AG04450 (cell line): ENCODE results near the gene GORASP1. TPM values are rescaled to one million over a fixed set of nuclear protein-coding genes. Genes with fewer than 3 reads are reported as not detected.

Experiments
- CTCF ChIA-PET: fragments of 300-600, 350-600 bp; formaldehyde crosslinking; extraction: SDS; loops from one replicate; lab custom pipeline; 2022; ENCODE audit warnings: antibody characterized with exemption, inconsistent platforms; lab: Charles Lee
- POLR2A ChIA-PET: fragments of 350-600 bp; formaldehyde crosslinking; extraction: SDS; loops from one replicate; lab custom pipeline; 2021; ENCODE audit warnings: antibody characterized with exemption, inconsistent platforms; lab: Yijun Ruan, JAX
- DNase-seq: peaks from one replicate; pipeline ENCODE4 v3.0.0-alpha.2; 2011; ENCODE audit warnings: low read depth, low spot score
- H3K27ac ChIP-seq: one replicate; pipeline ENCODE4 v1.5.1; 2012; ENCODE audit warnings: low read depth, low read length, control low read depth
- H3K27me3 ChIP-seq: one replicate; pipeline ENCODE4 v1.6.0; 2012; ENCODE audit warnings: low read length; ENCODE audit not compliant: control insufficient read depth, insufficient read depth
- H3K4me3 ChIP-seq: 2 replicates; pipeline ENCODE4 v1.5.1; 2011; ENCODE audit warnings: mild to moderate bottlenecking, low read depth, low read length, control low read depth
- H3K9me3 ChIP-seq: 2 replicates; pipeline ENCODE4 v1.5.1; 2012; ENCODE audit warnings: low read length; ENCODE audit not compliant: control insufficient read depth, insufficient read depth
- polyA plus RNA-seq: library from polyadenylated mRNA; depleted of rRNA; stranded (reverse); fragments of >200 nt; gene quantifications from 2 replicates; pipeline ENCODE4 v1.2.3, GENCODE V29; 2011
- TF ChIP-seq, protein P1 (sequence below): IDR thresholded peaks from 2 replicates; pipeline ENCODE4 v1.5.1; 2011; ENCODE audit warnings: low read depth, low read length, control low read depth, inconsistent platforms

GORASP1 gene
- polyA plus RNA-seq, 1 experiment = 43.7 TPM

DNA sequence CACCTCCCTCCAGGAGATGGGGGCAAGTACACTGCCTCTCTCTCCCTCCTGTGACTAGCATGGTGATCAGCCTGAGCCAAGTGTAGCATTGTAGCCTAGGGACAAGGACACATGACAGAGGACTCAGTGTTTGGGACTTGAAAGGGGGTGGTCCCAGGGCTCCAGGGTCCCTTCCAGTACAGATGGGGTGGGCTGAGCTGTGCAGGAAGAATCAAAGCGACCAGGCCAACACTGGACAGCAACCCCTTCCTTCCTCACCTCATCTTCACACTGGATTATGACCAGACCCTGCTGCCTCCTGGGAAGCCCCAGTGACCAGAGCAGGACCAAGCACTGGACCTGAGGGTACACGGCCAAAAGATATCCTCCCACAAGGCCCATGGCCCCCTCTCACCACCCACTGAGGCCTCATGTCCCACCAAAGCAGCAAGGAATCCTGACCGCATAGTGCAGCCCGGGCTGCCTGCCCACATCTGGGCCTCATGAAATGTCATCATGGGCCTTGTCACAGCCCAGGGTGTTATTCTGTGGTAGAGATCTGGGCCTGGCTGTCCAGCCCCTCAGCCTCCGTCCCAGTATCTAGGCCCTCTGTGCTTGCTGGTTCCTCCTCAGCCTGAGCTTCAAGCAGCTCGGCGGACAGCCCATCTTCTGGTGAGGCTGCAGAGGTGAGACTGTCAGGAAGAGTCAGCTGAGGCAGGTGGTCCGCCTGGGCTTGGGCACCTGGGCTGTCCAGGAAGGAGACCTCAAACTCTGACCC lies 9.5 kb downstream of the GORASP1 start:
- ChIA-PET POLR2A (no interaction called here), CTCF (interaction anchor here (1.1 kb wide), 1 partner anchor 190 kb away, joined by 4 read pairs; no protein-coding TSS in a partner anchor)
- H3K27ac ChIP-seq = no peak overlapping the region
- no peak overlapping the region for H3K4me3 ChIP-seq
- no peak for DNase-seq
- no peaks in the 10 kb centered on the region for H3K9me3 ChIP-seq
- H3K27me3 ChIP-seq = no peaks in the 10 kb centered on the region
- TF ChIP-seq, protein P1, sequence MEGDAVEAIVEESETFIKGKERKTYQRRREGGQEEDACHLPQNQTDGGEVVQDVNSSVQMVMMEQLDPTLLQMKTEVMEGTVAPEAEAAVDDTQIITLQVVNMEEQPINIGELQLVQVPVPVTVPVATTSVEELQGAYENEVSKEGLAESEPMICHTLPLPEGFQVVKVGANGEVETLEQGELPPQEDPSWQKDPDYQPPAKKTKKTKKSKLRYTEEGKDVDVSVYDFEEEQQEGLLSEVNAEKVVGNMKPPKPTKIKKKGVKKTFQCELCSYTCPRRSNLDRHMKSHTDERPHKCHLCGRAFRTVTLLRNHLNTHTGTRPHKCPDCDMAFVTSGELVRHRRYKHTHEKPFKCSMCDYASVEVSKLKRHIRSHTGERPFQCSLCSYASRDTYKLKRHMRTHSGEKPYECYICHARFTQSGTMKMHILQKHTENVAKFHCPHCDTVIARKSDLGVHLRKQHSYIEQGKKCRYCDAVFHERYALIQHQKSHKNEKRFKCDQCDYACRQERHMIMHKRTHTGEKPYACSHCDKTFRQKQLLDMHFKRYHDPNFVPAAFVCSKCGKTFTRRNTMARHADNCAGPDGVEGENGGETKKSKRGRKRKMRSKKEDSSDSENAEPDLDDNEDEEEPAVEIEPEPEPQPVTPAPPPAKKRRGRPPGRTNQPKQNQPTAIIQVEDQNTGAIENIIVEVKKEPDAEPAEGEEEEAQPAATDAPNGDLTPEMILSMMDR = no peak

GRCh38 chr3:39096775-39097174 lies 10.7 kb downstream of the GORASP1 start:
- CTCF ChIA-PET = interaction anchor here (0.8 to 1.1 kb wide), 2 partner anchors 192 to 195 kb away, joined by 4 read pairs; no protein-coding TSS in a partner anchor
- TF ChIP-seq, protein P1 = no peak

GRCh38 chr3:39095778-39096177 lies 11.6 kb downstream of the GORASP1 start:
- DNase-seq = no peak
- Histone ChIP-seq H3K27ac (no peak overlapping the region), H3K27me3 (no peaks in the 10 kb centered on the region), H3K9me3 (no peaks in the 10 kb centered on the region), H3K4me3 (no peak overlapping the region)
- ChIA-PET POLR2A (no interaction called here), CTCF (no interaction called here)
- TF ChIP-seq, protein P1 = no peak

More at GRCh38 chr3:39096775-39097174, 10.7 kb downstream of the GORASP1 start:
- Histone ChIP-seq H3K27me3 (no peaks in the 10 kb centered on the region), H3K27ac (no peak overlapping the region), H3K4me3 (no peak overlapping the region), H3K9me3 (no peaks in the 10 kb centered on the region)
- POLR2A ChIA-PET = no interaction called here
- no peak for DNase-seq

- H3K27ac ChIP-seq = no peak overlapping the region
- no peak for DNase-seq
- TF ChIP-seq, protein P1 = no peak
- no peaks in the 10 kb centered on the region for H3K9me3 ChIP-seq
- ChIA-PET CTCF (interaction anchor here (4.3 kb wide), 1 partner anchor 194 kb away, joined by 18 read pairs; no protein-coding TSS in a partner anchor), POLR2A (no interaction called here)
- no peak overlapping the region for H3K4me3 ChIP-seq
- no peaks in the 10 kb centered on the region for H3K27me3 ChIP-seq
These were observed 12.4 kb downstream of the GORASP1 start for GRCh38 chr3:39094851-39095677.
